ENCODE data around the gene MAP3K5.

MAP3K5 gene

GRCh38 chr6:136798044-136798443 is 5.8 kb upstream of the MAP3K5 start:
- Histone ChIP-seq H3K36me3 (ENCODE audit: control insufficient read depth in 1 of 2, insufficient read depth in 2 of 2, low read depth in 1 of 2, low read length in 2 of 2) (no peaks in the 10 kb centered on the region), H3K9me3 (ENCODE audit: control insufficient read depth, low read length) (peaks cover 9% of the 10 kb centered on the region), H3K9ac (ENCODE audit: low read length) (no peak overlapping the region), H2BK12ac (ENCODE audit: low read length in 2 of 2) (no peak overlapping the region), H3K14ac (ENCODE audit: low read length in 2 of 2) (no peak overlapping the region), H3K18ac (ENCODE audit: low read depth in 1 of 2, low read length in 2 of 2) (no peak overlapping the region), H3K27me3 (ENCODE audit: control insufficient read depth in 1 of 2, insufficient read depth in 1 of 2, low read length in 2 of 2) (no peaks in the 10 kb centered on the region), H2AFZ (ENCODE audit: low read depth, low read length) (no peak overlapping the region), H2BK5ac (ENCODE audit: low read depth, low read length, poor library complexity, severe bottlenecking) (no peak overlapping the region), H2AK5ac (ENCODE audit: low read length, severe bottlenecking) (no peak overlapping the region), H3K4me3 (ENCODE audit: insufficient read depth in 1 of 2, low read depth in 1 of 2, low read length in 2 of 2) (no peak overlapping the region), H2BK15ac (ENCODE audit: low read depth, poor library complexity, severe bottlenecking) (no peak overlapping the region), H3K4ac (ENCODE audit: low read depth in 1 of 2, low read length in 2 of 2) (no peak overlapping the region), H3K23ac (ENCODE audit: low read length in 2 of 2) (no peak overlapping the region), H3K4me1 (ENCODE audit: control insufficient read depth, insufficient read depth, low read depth, low read length) (no peaks in the 10 kb centered on the region), H3K27ac (ENCODE audit: low read length, poor library complexity, severe bottlenecking) (no peak overlapping the region), H4K91ac (ENCODE audit: low read length) (no peak overlapping the region), H4K8ac (ENCODE audit: low read length) (no peak overlapping the region), H2BK120ac (ENCODE audit: low read depth, low read length) (no peak overlapping the region), H3K79me1 (replicated peaks; ENCODE audit: low read length, poor library complexity, severe bottlenecking) (no peaks in the 10 kb centered on the region), H3K4me2 (ENCODE audit: low read length, poor library complexity, severe bottlenecking) (no peak overlapping the region)
- DNase-seq: no peak
- no CpG with 5 or more reads among the region's 1 CpG for WGBS

DNA sequence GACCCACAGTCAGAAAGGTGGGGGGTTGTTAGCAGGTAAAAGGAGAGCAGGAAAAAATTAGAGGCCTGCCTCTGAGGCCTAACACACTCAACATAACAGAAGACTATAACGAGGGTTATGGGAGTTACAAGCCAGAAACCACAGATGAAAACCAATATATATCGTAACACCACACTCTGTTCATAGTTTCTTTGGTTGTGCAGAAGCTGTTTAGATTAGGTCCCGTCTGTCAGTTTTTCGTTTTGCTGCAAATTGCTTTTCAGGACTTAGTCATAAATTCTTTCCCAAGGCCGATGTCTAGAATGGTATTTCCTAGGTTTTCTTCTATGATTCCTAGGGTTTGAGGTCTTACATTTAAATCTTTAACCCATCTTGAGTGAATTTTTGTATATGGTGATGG is 3.7 kb upstream of the MAP3K5 start:
- peaks cover 9% of the 10 kb centered on the region for H3K9me3 ChIP-seq (ENCODE audit: control insufficient read depth, low read length)
- H3K4me1 ChIP-seq (ENCODE audit: control insufficient read depth, insufficient read depth, low read depth, low read length): peaks cover 7% of the 10 kb centered on the region
- H2BK15ac ChIP-seq (ENCODE audit: low read depth, poor library complexity, severe bottlenecking): no peak overlapping the region
- H3K79me1 ChIP-seq (replicated peaks; ENCODE audit: low read length, poor library complexity, severe bottlenecking): peaks cover 5% of the 10 kb centered on the region
- no peak overlapping the region for H3K9ac ChIP-seq (ENCODE audit: low read length)
- H2AK5ac ChIP-seq (ENCODE audit: low read length, severe bottlenecking): no peak overlapping the region
- WGBS: 36% methylated on average over 2 of the region's 5 CpGs
- DNase-seq: peak; percentile 56
- no peak overlapping the region for H3K4me2 ChIP-seq (ENCODE audit: low read length, poor library complexity, severe bottlenecking)
- H3K4ac ChIP-seq (ENCODE audit: low read depth in 1 of 2, low read length in 2 of 2): no peak overlapping the region
- no peak overlapping the region for H4K91ac ChIP-seq (ENCODE audit: low read length)
- no peak overlapping the region for H3K4me3 ChIP-seq (ENCODE audit: insufficient read depth in 1 of 2, low read depth in 1 of 2, low read length in 2 of 2)
- H3K27ac ChIP-seq (ENCODE audit: low read length, poor library complexity, severe bottlenecking): no peak overlapping the region
- no peaks in the 10 kb centered on the region for H3K27me3 ChIP-seq (ENCODE audit: control insufficient read depth in 1 of 2, insufficient read depth in 1 of 2, low read length in 2 of 2)
- H3K36me3 ChIP-seq (ENCODE audit: control insufficient read depth in 1 of 2, insufficient read depth in 2 of 2, low read depth in 1 of 2, low read length in 2 of 2): no peaks in the 10 kb centered on the region
- H3K14ac ChIP-seq (ENCODE audit: low read length in 2 of 2): no peak overlapping the region
- no peak overlapping the region for H2BK120ac ChIP-seq (ENCODE audit: low read depth, low read length)
- no peak overlapping the region for H3K23ac ChIP-seq (ENCODE audit: low read length in 2 of 2)
- H4K8ac ChIP-seq (ENCODE audit: low read length): no peak overlapping the region
- H2BK12ac ChIP-seq (ENCODE audit: low read length in 2 of 2): no peak overlapping the region
- H2AFZ ChIP-seq (ENCODE audit: low read depth, low read length): no peak overlapping the region
- no peak overlapping the region for H3K18ac ChIP-seq (ENCODE audit: low read depth in 1 of 2, low read length in 2 of 2)
- no peak overlapping the region for H2BK5ac ChIP-seq (ENCODE audit: low read depth, low read length, poor library complexity, severe bottlenecking)

DNA sequence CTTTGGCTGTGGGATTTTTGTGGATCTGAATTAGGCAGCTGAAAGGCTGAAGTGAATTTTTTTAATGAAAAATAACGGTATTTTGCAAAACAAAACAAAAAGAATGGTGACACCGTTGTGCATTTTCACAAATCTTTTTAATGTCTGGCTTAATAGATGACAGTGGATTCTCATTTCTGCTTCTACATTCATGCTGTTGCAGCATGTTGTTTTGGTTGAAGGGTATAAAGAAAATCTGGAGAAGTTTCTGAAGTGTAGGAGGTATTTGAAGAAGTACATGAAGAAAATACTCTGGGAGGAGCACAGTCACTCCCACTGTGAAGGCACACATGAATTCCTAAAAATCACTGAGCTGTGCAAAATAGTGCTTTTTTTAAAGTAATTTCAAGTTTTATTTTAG is 3.1 kb upstream of the MAP3K5 start:
- H3K9ac ChIP-seq (ENCODE audit: low read length): no peak overlapping the region
- H3K14ac ChIP-seq (ENCODE audit: low read length in 2 of 2): no peak overlapping the region
- H3K18ac ChIP-seq (ENCODE audit: low read depth in 1 of 2, low read length in 2 of 2): no peak overlapping the region
- 97% methylated on average over 2 of the region's 2 CpGs for WGBS
- H4K91ac ChIP-seq (ENCODE audit: low read length): no peak overlapping the region
- H3K4ac ChIP-seq (ENCODE audit: low read depth in 1 of 2, low read length in 2 of 2): no peak overlapping the region
- no peak overlapping the region for H2BK120ac ChIP-seq (ENCODE audit: low read depth, low read length)
- H3K4me3 ChIP-seq (ENCODE audit: insufficient read depth in 1 of 2, low read depth in 1 of 2, low read length in 2 of 2): no peak overlapping the region
- H2BK5ac ChIP-seq (ENCODE audit: low read depth, low read length, poor library complexity, severe bottlenecking): no peak overlapping the region
- H3K9me3 ChIP-seq (ENCODE audit: control insufficient read depth, low read length): peaks cover 9% of the 10 kb centered on the region
- H2BK15ac ChIP-seq (ENCODE audit: low read depth, poor library complexity, severe bottlenecking): no peak overlapping the region
- H2AFZ ChIP-seq (ENCODE audit: low read depth, low read length): no peak overlapping the region
- no peak overlapping the region for H3K23ac ChIP-seq (ENCODE audit: low read length in 2 of 2)
- no peak overlapping the region for H2AK5ac ChIP-seq (ENCODE audit: low read length, severe bottlenecking)
- H3K4me2 ChIP-seq (ENCODE audit: low read length, poor library complexity, severe bottlenecking): no peak overlapping the region
- H3K27me3 ChIP-seq (ENCODE audit: control insufficient read depth in 1 of 2, insufficient read depth in 1 of 2, low read length in 2 of 2): no peaks in the 10 kb centered on the region
- no peaks in the 10 kb centered on the region for H3K36me3 ChIP-seq (ENCODE audit: control insufficient read depth in 1 of 2, insufficient read depth in 2 of 2, low read depth in 1 of 2, low read length in 2 of 2)
- peaks cover 7% of the 10 kb centered on the region for H3K4me1 ChIP-seq (ENCODE audit: control insufficient read depth, insufficient read depth, low read depth, low read length)
- H2BK12ac ChIP-seq (ENCODE audit: low read length in 2 of 2): no peak overlapping the region
- no peak for DNase-seq
- H4K8ac ChIP-seq (ENCODE audit: low read length): no peak overlapping the region
- H3K27ac ChIP-seq (ENCODE audit: low read length, poor library complexity, severe bottlenecking): no peak overlapping the region
- H3K79me1 ChIP-seq (replicated peaks; ENCODE audit: low read length, poor library complexity, severe bottlenecking): peaks cover 5% of the 10 kb centered on the region

- peak overlapping the region; percentile 94 for H3K9ac ChIP-seq (ENCODE audit: low read length)
- H2BK120ac ChIP-seq (ENCODE audit: low read depth, low read length): no peak overlapping the region
- H3K4me2 ChIP-seq (ENCODE audit: low read length, poor library complexity, severe bottlenecking): peak overlapping the region; percentile 99
- no peak for DNase-seq
- no peak overlapping the region for H2BK15ac ChIP-seq (ENCODE audit: low read depth, poor library complexity, severe bottlenecking)
- peaks cover 6% of the 10 kb centered on the region for H3K9me3 ChIP-seq (ENCODE audit: control insufficient read depth, low read length)
- H4K8ac ChIP-seq (ENCODE audit: low read length): no peak overlapping the region
- WGBS: 68% methylated on average over 8 of the region's 8 CpGs
- no peak overlapping the region for H2BK12ac ChIP-seq (ENCODE audit: low read length in 2 of 2)
- no peaks in the 10 kb centered on the region for H3K36me3 ChIP-seq (ENCODE audit: control insufficient read depth in 1 of 2, insufficient read depth in 2 of 2, low read depth in 1 of 2, low read length in 2 of 2)
- no peak overlapping the region for H3K27ac ChIP-seq (ENCODE audit: low read length, poor library complexity, severe bottlenecking)
- no peak overlapping the region for H3K4ac ChIP-seq (ENCODE audit: low read depth in 1 of 2, low read length in 2 of 2)
- no peak overlapping the region for H3K14ac ChIP-seq (ENCODE audit: low read length in 2 of 2)
- no peak overlapping the region for H3K23ac ChIP-seq (ENCODE audit: low read length in 2 of 2)
- H2AK5ac ChIP-seq (ENCODE audit: low read length, severe bottlenecking): no peak overlapping the region
- no peak overlapping the region for H2AFZ ChIP-seq (ENCODE audit: low read depth, low read length)
- H3K4me1 ChIP-seq (ENCODE audit: control insufficient read depth, insufficient read depth, low read depth, low read length): peaks cover 7% of the 10 kb centered on the region
- H3K79me1 ChIP-seq (replicated peaks; ENCODE audit: low read length, poor library complexity, severe bottlenecking): peaks cover 9% of the 10 kb centered on the region
- no peak overlapping the region for H3K18ac ChIP-seq (ENCODE audit: low read depth in 1 of 2, low read length in 2 of 2)
- H3K4me3 ChIP-seq (ENCODE audit: insufficient read depth in 1 of 2, low read depth in 1 of 2, low read length in 2 of 2): peak overlapping the region in 1 of 2 experiments; percentile 94
- H2BK5ac ChIP-seq (ENCODE audit: low read depth, low read length, poor library complexity, severe bottlenecking): no peak overlapping the region
- no peaks in the 10 kb centered on the region for H3K27me3 ChIP-seq (ENCODE audit: control insufficient read depth in 1 of 2, insufficient read depth in 1 of 2, low read length in 2 of 2)
- H4K91ac ChIP-seq (ENCODE audit: low read length): no peak overlapping the region
These were observed 1.1 kb upstream of the MAP3K5 start for GRCh38 chr6:136793363-136793762.
